Measurements from ENCODE around the gene KCNJ1.
A peak's percentile ranks its signal among the peaks of the same experiment; 100 is the strongest.

Gene KCNJ1

DNA sequence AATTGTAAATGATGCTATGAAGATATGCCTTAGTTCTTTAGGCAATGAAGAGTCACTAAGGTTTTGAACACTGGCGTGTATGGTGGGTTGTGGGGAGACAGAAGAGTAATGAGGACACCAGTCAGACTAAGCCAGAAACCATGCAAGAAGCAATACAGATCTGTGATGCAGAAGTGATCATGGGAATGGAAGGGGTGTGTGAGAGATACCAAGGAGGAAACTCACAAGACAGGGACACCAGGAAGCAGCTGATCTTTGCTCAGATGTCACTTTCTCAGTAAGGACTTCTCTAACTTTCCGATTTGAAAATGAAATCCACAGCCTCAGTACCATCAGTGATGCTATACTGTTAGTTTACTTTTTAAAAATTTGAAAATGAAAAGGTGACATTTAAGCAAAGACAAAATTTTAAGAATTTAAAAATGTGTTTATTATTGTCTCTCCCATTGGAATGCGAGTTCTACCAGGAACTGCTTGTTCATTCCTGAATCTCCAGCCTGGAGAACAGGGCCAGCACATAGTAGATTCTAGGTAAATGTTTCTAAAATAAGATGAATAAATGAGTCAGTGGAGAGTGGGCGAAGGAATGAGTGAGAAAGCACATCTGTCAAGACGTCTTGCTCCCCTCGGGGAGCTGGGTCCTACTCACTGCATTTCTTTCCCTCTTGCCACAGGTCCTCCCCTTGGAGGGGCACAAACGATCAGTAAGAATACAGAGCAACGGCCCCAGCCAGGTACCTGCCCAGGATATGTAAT is 60.4 kb downstream of the KCNJ1 start:
- H3K4me3 ChIP-seq (ENCODE audit: low read depth, low read length) = no peak overlapping the region
- H3K9me3 ChIP-seq (ENCODE audit: severe bottlenecking) = no peaks in the 10 kb centered on the region
- H3K36me3 ChIP-seq = no peaks in the 10 kb centered on the region
- DNase-seq = no peak
- no peak overlapping the region for H3K27ac ChIP-seq
- peaks cover 11% of the 10 kb centered on the region for H3K27me3 ChIP-seq (ENCODE audit: insufficient read depth, low read depth, severe bottlenecking)
- TF ChIP-seq, protein P1, sequence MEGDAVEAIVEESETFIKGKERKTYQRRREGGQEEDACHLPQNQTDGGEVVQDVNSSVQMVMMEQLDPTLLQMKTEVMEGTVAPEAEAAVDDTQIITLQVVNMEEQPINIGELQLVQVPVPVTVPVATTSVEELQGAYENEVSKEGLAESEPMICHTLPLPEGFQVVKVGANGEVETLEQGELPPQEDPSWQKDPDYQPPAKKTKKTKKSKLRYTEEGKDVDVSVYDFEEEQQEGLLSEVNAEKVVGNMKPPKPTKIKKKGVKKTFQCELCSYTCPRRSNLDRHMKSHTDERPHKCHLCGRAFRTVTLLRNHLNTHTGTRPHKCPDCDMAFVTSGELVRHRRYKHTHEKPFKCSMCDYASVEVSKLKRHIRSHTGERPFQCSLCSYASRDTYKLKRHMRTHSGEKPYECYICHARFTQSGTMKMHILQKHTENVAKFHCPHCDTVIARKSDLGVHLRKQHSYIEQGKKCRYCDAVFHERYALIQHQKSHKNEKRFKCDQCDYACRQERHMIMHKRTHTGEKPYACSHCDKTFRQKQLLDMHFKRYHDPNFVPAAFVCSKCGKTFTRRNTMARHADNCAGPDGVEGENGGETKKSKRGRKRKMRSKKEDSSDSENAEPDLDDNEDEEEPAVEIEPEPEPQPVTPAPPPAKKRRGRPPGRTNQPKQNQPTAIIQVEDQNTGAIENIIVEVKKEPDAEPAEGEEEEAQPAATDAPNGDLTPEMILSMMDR (IDR thresholded peaks at IDR 0.05; ENCODE audit: low read depth, low read length) = no peak

DNA sequence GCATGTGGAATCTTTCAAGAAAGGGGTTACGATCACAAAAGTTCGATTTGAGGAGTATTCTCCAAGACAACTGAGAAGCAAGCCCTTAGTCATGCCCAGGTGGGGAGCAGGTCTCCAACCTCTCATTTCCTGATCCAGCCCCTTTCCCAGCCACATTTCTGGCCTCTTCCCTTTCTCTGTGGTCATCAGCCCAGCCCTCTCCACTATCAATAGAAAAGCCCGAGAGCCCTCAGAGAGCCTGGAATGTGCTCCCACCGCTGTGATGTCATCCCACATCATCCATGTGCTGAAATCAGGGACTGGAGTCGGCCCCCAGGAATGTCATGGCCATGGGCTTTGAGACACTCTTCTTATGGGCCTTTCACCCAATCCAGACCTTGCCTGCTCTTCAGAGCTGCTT is 62.6 kb downstream of the KCNJ1 start:
- H3K27ac ChIP-seq = no peak overlapping the region
- H3K36me3 ChIP-seq = no peaks in the 10 kb centered on the region
- TF ChIP-seq, protein P1 (IDR thresholded peaks at IDR 0.05; ENCODE audit: low read depth, low read length) = no peak
- H3K4me3 ChIP-seq (ENCODE audit: low read depth, low read length) = no peak overlapping the region
- H3K27me3 ChIP-seq (ENCODE audit: insufficient read depth, low read depth, severe bottlenecking) = peaks cover 11% of the 10 kb centered on the region
- H3K9me3 ChIP-seq (ENCODE audit: severe bottlenecking) = no peaks in the 10 kb centered on the region
- no peak for DNase-seq

DNA sequence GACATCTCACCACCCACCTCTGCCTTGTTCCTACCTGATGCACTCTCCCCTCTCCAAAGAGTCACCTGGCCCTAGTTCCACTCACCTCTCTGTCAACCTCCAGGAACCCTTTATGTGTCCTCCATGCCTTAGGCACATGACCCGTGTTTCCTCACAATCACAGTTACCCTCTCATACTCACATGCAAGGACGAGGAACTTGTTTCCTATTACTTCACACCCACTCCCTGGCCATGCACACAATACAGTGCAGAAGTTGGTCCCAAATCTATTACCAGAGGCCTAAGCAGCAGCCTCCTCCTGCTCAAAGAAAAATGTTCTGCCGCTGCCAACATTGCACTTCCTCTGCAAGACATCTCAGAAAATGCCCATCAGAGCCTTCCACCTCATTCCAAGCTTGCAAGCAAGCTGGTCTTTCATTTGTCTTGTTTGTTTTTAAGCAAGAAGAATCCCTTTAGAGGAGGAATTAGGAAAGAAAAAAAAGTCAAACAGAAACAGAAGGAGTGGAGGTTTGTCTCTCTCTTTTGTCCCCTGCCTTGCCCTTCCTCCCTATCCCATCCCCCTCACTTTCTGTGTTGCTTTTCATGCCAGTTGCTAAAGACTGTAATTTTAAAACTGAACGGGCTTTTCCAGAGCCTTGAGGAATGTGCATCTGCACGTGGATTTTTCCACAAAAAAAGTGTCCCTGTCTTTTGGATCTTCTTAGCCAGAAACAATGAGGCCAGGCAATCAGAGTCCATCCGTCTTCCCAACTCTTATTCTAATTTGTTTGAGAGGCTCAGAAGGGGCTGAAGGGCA is 63.4 kb downstream of the KCNJ1 start:
- Histone ChIP-seq H3K27me3 (ENCODE audit: insufficient read depth, low read depth, severe bottlenecking) (peaks cover 11% of the 10 kb centered on the region), H3K4me3 (ENCODE audit: low read depth, low read length) (no peak overlapping the region), H3K36me3 (no peaks in the 10 kb centered on the region), H3K9me3 (ENCODE audit: severe bottlenecking) (no peaks in the 10 kb centered on the region), H3K27ac (no peak overlapping the region)
- TF ChIP-seq, protein P1 (IDR thresholded peaks at IDR 0.05; ENCODE audit: low read depth, low read length) = no peak
- no peak for DNase-seq

DNA sequence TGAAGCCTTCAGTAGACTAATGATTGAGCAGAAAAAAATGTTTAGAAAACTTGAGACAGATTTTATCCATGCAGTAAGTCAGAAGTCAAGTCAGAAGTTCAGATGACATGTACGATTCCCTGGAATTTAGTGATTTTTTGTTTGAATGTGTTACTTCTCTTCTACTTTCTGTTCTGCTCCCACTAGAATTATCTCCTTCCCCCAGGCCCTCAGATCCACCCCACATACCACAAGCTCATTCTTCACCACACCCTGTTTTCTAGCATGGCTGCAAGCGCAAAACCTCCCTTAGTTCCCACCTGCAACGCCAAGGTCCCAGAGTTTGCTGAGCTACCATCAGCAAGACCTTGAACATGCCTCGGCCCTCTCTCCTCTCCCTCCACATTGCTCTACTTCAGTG is 64.1 kb downstream of the KCNJ1 start:
- peaks cover 11% of the 10 kb centered on the region for H3K27me3 ChIP-seq (ENCODE audit: insufficient read depth, low read depth, severe bottlenecking)
- H3K9me3 ChIP-seq (ENCODE audit: severe bottlenecking) = no peaks in the 10 kb centered on the region
- no peak for DNase-seq
- no peaks in the 10 kb centered on the region for H3K36me3 ChIP-seq
- TF ChIP-seq, protein P1 (IDR thresholded peaks at IDR 0.05; ENCODE audit: low read depth, low read length) = no peak
- H3K4me3 ChIP-seq (ENCODE audit: low read depth, low read length) = no peak overlapping the region
- H3K27ac ChIP-seq = no peak overlapping the region

DNA sequence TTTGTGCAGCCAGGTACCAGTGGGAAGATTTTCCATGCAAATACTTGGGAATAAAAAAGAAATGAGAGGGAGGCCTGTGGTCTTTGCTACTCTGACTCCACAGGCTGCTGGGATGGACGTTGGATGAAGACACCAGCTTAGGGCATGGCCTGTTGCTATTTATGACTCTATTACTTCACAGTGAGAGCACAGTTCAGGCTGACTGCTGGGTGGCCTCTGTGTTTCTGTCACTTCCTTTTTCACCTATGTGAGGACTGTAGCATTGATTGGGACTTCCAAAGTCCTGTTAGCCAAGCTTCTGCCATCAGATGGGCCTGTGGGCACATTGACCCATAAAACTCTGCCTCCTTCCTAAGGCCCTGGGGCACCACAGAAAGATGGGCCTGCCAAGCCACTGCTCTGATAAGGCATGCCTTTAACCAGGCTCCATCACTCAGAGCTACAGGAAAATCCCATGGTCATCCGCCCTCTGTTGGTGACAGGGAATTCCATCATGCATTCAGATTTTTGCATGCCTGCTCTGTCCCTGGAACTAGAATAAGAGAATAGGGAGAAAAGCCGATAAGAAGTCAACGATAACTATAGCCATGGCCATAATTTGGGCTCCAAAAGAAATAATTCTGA is 64.6 kb downstream of the KCNJ1 start:
- Histone ChIP-seq H3K36me3 (no peaks in the 10 kb centered on the region), H3K27ac (no peak overlapping the region), H3K27me3 (ENCODE audit: insufficient read depth, low read depth, severe bottlenecking) (peaks cover 11% of the 10 kb centered on the region), H3K9me3 (ENCODE audit: severe bottlenecking) (no peaks in the 10 kb centered on the region), H3K4me3 (ENCODE audit: low read depth, low read length) (no peak overlapping the region)
- peak; percentile 35 for DNase-seq
- TF ChIP-seq, protein P1 (IDR thresholded peaks at IDR 0.05; ENCODE audit: low read depth, low read length) = peak; percentile 57
